PFSK-1 (cell line): ENCODE results near the gene TNN.

Experiments
- FOXP2 ChIP-seq: optimal IDR thresholded peaks from 2 replicates; pipeline ENCODE3; 2011; ENCODE audit warnings: borderline replicate concordance, control low read depth, inconsistent platforms; ENCODE audit not compliant: insufficient read depth; ENCODE audit errors: extremely low read length, extremely low read depth
- POLR2AphosphoS5 ChIP-seq: IDR thresholded peaks from 2 replicates; pipeline ENCODE4 v1.6.1; 2012; ENCODE audit warnings: low read depth, mild to moderate bottlenecking, control low read depth, low read length, moderate library complexity
- REST ChIP-seq, 2 experiments: IDR thresholded peaks; 2 replicates each; pipeline versions ENCODE4 v1.6.1 to v1.8.0; 2011 to 2012; ENCODE audit warnings: low read depth in 2 of 2, low read length in 2 of 2, control low read depth in 1 of 2, inconsistent platforms in 1 of 2, mild to moderate bottlenecking in 1 of 2, moderate library complexity in 1 of 2; ENCODE audit not compliant: insufficient read depth in 1 of 2
- SIN3A ChIP-seq: IDR thresholded peaks from 2 replicates; pipeline ENCODE4 v1.6.1; 2012; ENCODE audit warnings: mild to moderate bottlenecking, low read length, moderate library complexity, borderline replicate concordance; ENCODE audit not compliant: insufficient read depth
- TAF1 ChIP-seq: IDR thresholded peaks from 2 replicates; pipeline ENCODE4 v1.6.1; 2012; ENCODE audit warnings: low read length, control low read depth, borderline replicate concordance; ENCODE audit not compliant: insufficient read depth

Gene TNN

GRCh38 chr1:175094626-175095025 is 27.0 kb downstream of the TNN start:
- TF ChIP-seq TAF1: no peak
- TF ChIP-seq REST (IDR thresholded peaks at IDR 0.05; ENCODE audit: insufficient read depth in 1 of 2, low read depth in 2 of 2, low read length in 2 of 2): no peak
- TF ChIP-seq POLR2AphosphoS5: no peak
- no peak for TF ChIP-seq SIN3A
- no peak for TF ChIP-seq FOXP2

GRCh38 chr1:175095069-175095468 is 27.4 kb downstream of the TNN start:
- TF ChIP-seq REST (IDR thresholded peaks at IDR 0.05; ENCODE audit: insufficient read depth in 1 of 2, low read depth in 2 of 2, low read length in 2 of 2) (no peak), SIN3A (no peak), TAF1 (no peak), FOXP2 (no peak), POLR2AphosphoS5 (no peak)

GRCh38 chr1:175095978-175096607 is 28.5 kb downstream of the TNN start:
- no peak for TF ChIP-seq FOXP2
- no peak for TF ChIP-seq TAF1
- no peak for TF ChIP-seq REST (IDR thresholded peaks at IDR 0.05; ENCODE audit: insufficient read depth in 1 of 2, low read depth in 2 of 2, low read length in 2 of 2)

- TF ChIP-seq SIN3A (no peak), TAF1 (no peak), FOXP2 (no peak), POLR2AphosphoS5 (no peak), REST (IDR thresholded peaks at IDR 0.05; ENCODE audit: insufficient read depth in 1 of 2, low read depth in 2 of 2, low read length in 2 of 2) (no peak)
These were observed 29.7 kb downstream of the TNN start for GRCh38 chr1:175097361-175097760.

GRCh38 chr1:175099916-175100315 is 32.3 kb downstream of the TNN start:
- TF ChIP-seq FOXP2 (no peak), SIN3A (no peak), TAF1 (no peak), REST (IDR thresholded peaks at IDR 0.05; ENCODE audit: insufficient read depth in 1 of 2, low read depth in 2 of 2, low read length in 2 of 2) (no peak)
